K562 (cell line): Measurements from ENCODE around the gene TGFBR2. TPM values are rescaled to one million over a fixed set of nuclear protein-coding genes. Genes with fewer than 3 reads are reported as not detected.

ENCODE experiments used
- ATAC-seq: fragments of 200-7000 bp; cut with Tn5 transposase; 3 replicates; pipeline ENCODE4 v1.9.1; 2020; ENCODE audit warnings: moderate library complexity
- BruUV-seq: library from RNA; stranded (reverse); fragments of 400-500 nt; replicated peaks from 2 replicates; lab custom pipeline; 2021; lab: Mats Ljungman, UMichigan
- CTCF ChIA-PET: fragments of 300-600 bp; formaldehyde crosslinking; extraction: SDS; loops from one replicate; lab custom pipeline; 2021; ENCODE audit warnings: low intra/inter-chr PET ratio; lab: Yijun Ruan, JAX
- POLR2A ChIA-PET: fragments of 300-600, 350-650 bp; sonication (Branson Sonifier 250); formaldehyde crosslinking; extraction: SDS; loops from one replicate; lab custom pipeline; 2021; ENCODE audit warnings: antibody characterized with exemption, inconsistent platforms; lab: Yijun Ruan, JAX
- DNase-seq, 4 experiments: peaks; one replicate each; pipeline versions ENCODE4 v3.0.0 to v3.0.0-alpha.2; 2011 to 2018; ENCODE audit warnings: low spot score in 3 of 4, mixed read lengths in 3 of 4; ENCODE audit errors: extremely low read depth in 1 of 4
- FAIRE-seq: peaks from 2 replicates; lab custom pipeline; 2011; peaks lifted over from hg19 to GRCh38; lab: Jason Lieb, UNC
- H2AFZ ChIP-seq: 2 replicates; pipeline ENCODE4 v1.6.0; 2011; ENCODE audit warnings: low read depth, low read length, control low read depth, inconsistent platforms
- H3K27ac ChIP-seq: fragments of 200-600 bp; 3 replicates; pipeline ENCODE4 v1.8.0; 2011; ENCODE audit warnings: low read depth, mild to moderate bottlenecking, control low read depth, inconsistent platforms, low read length, moderate library complexity, mixed read lengths; ENCODE audit errors: extremely low read depth
- H3K27me3 ChIP-seq, 2 experiments: fragments of 300-600 bp in 1 of 2; 2 replicates in 1 of 2; 3 replicates in 1 of 2; pipeline versions ENCODE4 v1.6.0 to v1.8.0; 2011; ENCODE audit warnings: inconsistent platforms in 2 of 2, low read length in 2 of 2, mild to moderate bottlenecking in 1 of 2, mixed read lengths in 1 of 2, moderate library complexity in 1 of 2; ENCODE audit not compliant: control insufficient read depth in 2 of 2, insufficient read depth in 2 of 2
- H3K36me3 ChIP-seq: fragments of 300-600 bp; 3 replicates; pipeline ENCODE4 v1.8.0; 2011; ENCODE audit warnings: mild to moderate bottlenecking, low read length, inconsistent platforms; ENCODE audit not compliant: control insufficient read depth, insufficient read depth
- H3K4me1 ChIP-seq, 2 experiments: fragments of 200-600 bp in 1 of 2; replicated peaks in 1 of 2; 2 replicates in 1 of 2; 3 replicates in 1 of 2; pipeline versions ENCODE4 v1.5.1 to v1.8.0; 2011; ENCODE audit warnings: inconsistent platforms in 2 of 2, low read length in 2 of 2, mild to moderate bottlenecking in 1 of 2, mixed read lengths in 1 of 2, moderate library complexity in 1 of 2; ENCODE audit not compliant: control insufficient read depth in 2 of 2, insufficient read depth in 2 of 2
- H3K4me2 ChIP-seq: 2 replicates; pipeline ENCODE4 v1.6.1; 2011; ENCODE audit warnings: low read length, control low read depth, inconsistent platforms, mixed read lengths; ENCODE audit not compliant: insufficient read depth
- H3K4me3 ChIP-seq: fragments of 200-600 bp; sonication (generic), shearing (Covaris generic); 2 replicates; pipeline ENCODE4 v1.5.1; 2016; ENCODE audit warnings: control low read depth, inconsistent platforms
- H3K79me2 ChIP-seq: fragments of 200-600 bp; 3 replicates; pipeline ENCODE4 v1.8.0; 2011; ENCODE audit warnings: low read length, inconsistent platforms; ENCODE audit not compliant: control insufficient read depth, insufficient read depth
- H3K9ac ChIP-seq, 2 experiments: 2 replicates each; pipeline versions ENCODE4 v1.6.0 to v1.6.1; 2011; ENCODE audit warnings: low read depth in 2 of 2, low read length in 2 of 2, control low read depth in 1 of 2, inconsistent platforms in 1 of 2, mild to moderate bottlenecking in 1 of 2, mixed read lengths in 1 of 2; ENCODE audit not compliant: insufficient read depth in 1 of 2
- H3K9me1 ChIP-seq: one replicate; pipeline ENCODE4 v1.6.0; 2011; ENCODE audit warnings: inconsistent platforms, mild to moderate bottlenecking, low read length, moderate library complexity; ENCODE audit not compliant: control insufficient read depth, insufficient read depth
- H3K9me3 ChIP-seq: replicated peaks from 2 replicates; pipeline ENCODE4 v1.5.1; 2011; ENCODE audit warnings: low read depth, low read length, inconsistent platforms; ENCODE audit not compliant: control insufficient read depth, insufficient read depth
- H4K20me1 ChIP-seq: replicated peaks from 2 replicates; pipeline ENCODE4 v1.6.1; 2011; ENCODE audit warnings: low read length, inconsistent platforms, mixed read lengths; ENCODE audit not compliant: control insufficient read depth, insufficient read depth
- EP400 ChIP-seq: fragments of 450-650 bp; IDR thresholded peaks from 2 replicates; pipeline ENCODE4 v1.6.1; 2017; ENCODE audit warnings: antibody characterized with exemption, mild to moderate bottlenecking, moderate library complexity
- HLTF ChIP-seq: fragments of 450-650 bp; IDR thresholded peaks from 2 replicates; pipeline ENCODE4 v1.6.1; 2016
- HOXB6 ChIP-seq: fragments of 250-450 bp; sonication (Bioruptor Pico); IDR thresholded peaks from 2 replicates; pipeline ENCODE4 v1.5.1; 2022; ENCODE audit warnings: mild to moderate bottlenecking, borderline replicate concordance
- MEIS2 ChIP-seq: fragments of 450-650 bp; IDR thresholded peaks from 2 replicates; pipeline ENCODE4 v1.6.1; 2014; ENCODE audit warnings: mild to moderate bottlenecking; ENCODE audit not compliant: partially characterized antibody
- MTA3 ChIP-seq: fragments of 450-650 bp; formaldehyde crosslinking; IDR thresholded peaks from 2 replicates; pipeline ENCODE4 v1.6.1; 2017; ENCODE audit warnings: mild to moderate bottlenecking, borderline replicate concordance
- NFATC3 ChIP-seq: fragments of 450-650 bp; IDR thresholded peaks from 2 replicates; pipeline ENCODE4 v1.6.1; 2017; ENCODE audit warnings: mild to moderate bottlenecking
- POLR2G ChIP-seq: fragments of 200-400 bp; formaldehyde crosslinking; IDR thresholded peaks from 2 replicates; pipeline ENCODE4 v1.6.1; 2017; ENCODE audit warnings: low read depth, mild to moderate bottlenecking, antibody characterized with exemption, low read length, moderate library complexity
- SMARCA5 ChIP-seq: fragments of 450-650 bp; IDR thresholded peaks from 2 replicates; pipeline ENCODE4 v1.6.1; 2016
- SRSF7 ChIP-seq: fragments of 200-400 bp; formaldehyde crosslinking; optimal IDR thresholded peaks from 2 replicates; pipeline ENCODE3; 2017; ENCODE audit warnings: mild to moderate bottlenecking, low read depth, low read length
- TEAD4 ChIP-seq, 2 experiments: sonication (generic) in 1 of 2; formaldehyde crosslinking in 1 of 2; IDR thresholded peaks; 2 replicates each; pipeline versions ENCODE4 v1.6.1 to v1.8.0; 2012 to 2022; ENCODE audit warnings: borderline replicate concordance in 1 of 2, inconsistent platforms in 1 of 2, low read length in 1 of 2, mild to moderate bottlenecking in 1 of 2, missing genetic modification reagents in 1 of 2
- THRAP3 ChIP-seq: fragments of 450-650 bp; IDR thresholded peaks from 2 replicates; pipeline ENCODE4 v1.6.1; 2016; ENCODE audit warnings: mild to moderate bottlenecking, inconsistent platforms, borderline replicate concordance
- ZNF224 ChIP-seq: sonication (generic); formaldehyde crosslinking; IDR thresholded peaks from 2 replicates; pipeline ENCODE4 v1.8.0; 2022; ENCODE audit warnings: mild to moderate bottlenecking, missing genetic modification reagents
- ZNF324 ChIP-seq: fragments of 250-450 bp; sonication (Bioruptor Pico); IDR thresholded peaks from 2 replicates; pipeline ENCODE4 v1.4.0; 2020; ENCODE audit warnings: mild to moderate bottlenecking
- ZNF384 ChIP-seq: IDR thresholded peaks from 2 replicates; pipeline ENCODE4 v1.6.1; 2012; ENCODE audit warnings: low read depth, low read length, improper control_type of control experiment
- ZNF561 ChIP-seq: fragments of 450-650 bp; formaldehyde crosslinking; conservative IDR thresholded peaks from 2 replicates; pipeline ENCODE4 v1.4.0; 2020; ENCODE audit warnings: mild to moderate bottlenecking, moderate library complexity
- ZNF586 ChIP-seq: fragments of 450-650 bp; formaldehyde crosslinking; conservative IDR thresholded peaks from 2 replicates; pipeline ENCODE4 v1.4.0; 2020; ENCODE audit warnings: mild to moderate bottlenecking, moderate library complexity
- ZNF707 ChIP-seq: fragments of 250-450 bp; sonication (Bioruptor Pico); conservative IDR thresholded peaks from 2 replicates; pipeline ENCODE4 v1.8.0; 2022; ENCODE audit warnings: inconsistent platforms, mild to moderate bottlenecking, moderate library complexity
- WGBS: fragments of 100-300 bp; shearing (Covaris generic); methylation state at CpG from one replicate; pipeline ENCODE4 v1.1.6; 2016; ENCODE audit warnings: low coverage, mixed read lengths; ENCODE audit not compliant: insufficient coverage; ENCODE audit errors: missing lambda C conversion rate; 5-methylcytosine and 5-hydroxymethylcytosine counted together
- in situ Hi-C: fragments of 300-500 bp; cut with MboI; formaldehyde crosslinking; loops from 4 replicates; pipeline ENCODE4 v1.15.0; 2018; ENCODE audit warnings: inconsistent platforms, mixed read lengths
- intact Hi-C: fragments of 100-400 bp; cut with micrococcal nuclease; formaldehyde crosslinking; loops from 2 replicates; pipeline ENCODE4 v1.14.2; 2022
- polyA plus RNA-seq, 8 experiments: library from polyadenylated mRNA; depleted of rRNA in 4 of 8; stranded (reverse) in 5 of 8; unstranded in 3 of 8; fragments of >200 nt; fragmentation: Nextera tagmentation in 2 of 8; fragmentation: Illumina TruSeq in 1 of 8; extraction: Ambion mirVana in 2 of 8; extraction: Trizol in 1 of 8; gene quantifications; 2 replicates each; pipeline versions ENCODE4 v1.2.1 to v1.2.3, GENCODE V29; 2011 to 2014; ENCODE audit warnings: inconsistent platforms in 1 of 8, missing spikeins in 1 of 8
- total RNA-seq, 7 experiments: library from RNA; depleted of rRNA in 6 of 7; stranded (reverse); fragments of >200 nt in 6 of 7; fragmentation: Illumina TruSeq in 2 of 7; extraction: Trizol in 2 of 7; gene quantifications; 2 replicates each; pipeline versions ENCODE4 v1.2.1 to v1.2.3, GENCODE V29; 2011 to 2021; ENCODE audit warnings: low replicate concordance in 1 of 7
- TF ChIP-seq, protein P1 (sequence below): fragments of 250-450 bp; sonication (Bioruptor Pico); IDR thresholded peaks from 2 replicates; pipeline ENCODE4 v1.6.1; 2021; ENCODE audit warnings: mild to moderate bottlenecking
- TF ChIP-seq, protein P2 (sequence below): fragments of 450-650 bp; formaldehyde crosslinking; IDR thresholded peaks from 2 replicates; pipeline ENCODE4 v1.4.0; 2020; ENCODE audit warnings: mild to moderate bottlenecking, mixed read lengths
- TF ChIP-seq, protein P3 (sequence below): fragments of 200-800 bp; sonication (Bioruptor generic); IDR thresholded peaks from 2 replicates; pipeline ENCODE4 v1.6.1; 2017; ENCODE audit warnings: missing genetic modification characterization, missing compliant biosample characterization

The TGFBR2 gene
- total and polyA plus RNA-seq, 9 of the 15 experiments (the other 6 are each of a cell fraction or from before 2014, with no cell fraction given), result 0.11 to 0.84 (median 0.24) TPM

GRCh38 chr3:30625541-30626438 lies 19.4 kb downstream of the TGFBR2 start:
- FAIRE-seq, result no peak
- H3K4me3 ChIP-seq, result no peak overlapping the region
- no peaks in the 10 kb centered on the region for H3K79me2 ChIP-seq

More at GRCh38 chr3:30625541-30626438, 19.4 kb downstream of the TGFBR2 start:
- Histone ChIP-seq H3K36me3 (no peaks in the 10 kb centered on the region), H4K20me1 (no peaks in the 10 kb centered on the region), H3K9me1 (no peaks in the 10 kb centered on the region), H3K9ac (no peak overlapping the region), H3K4me2 (no peak overlapping the region), H3K27ac (no peak overlapping the region), H3K9me3 (no peaks in the 10 kb centered on the region; the same call in 1 of the 2 replicates), H2AFZ (no peak overlapping the region), H3K4me1 (no peaks in the 10 kb centered on the region), H3K27me3 (no peaks in the 10 kb centered on the region)
- no peak for DNase-seq
- no peak for ATAC-seq
- no peak for TF ChIP-seq HOXB6 (CRISPR knock-in tag)
- no peak for TF ChIP-seq EP400
- TF ChIP-seq POLR2G, result no peak
- TF ChIP-seq MTA3, result no peak
- no peak for TF ChIP-seq ZNF561 (CRISPR knock-in tag)
- TF ChIP-seq ZNF586 (CRISPR knock-in tag), result no peak
- no peak for TF ChIP-seq ZNF224 (CRISPR knock-in tag)
- TF ChIP-seq SRSF7, result no peak
- no peak for TF ChIP-seq ZNF707 (CRISPR knock-in tag)
- TF ChIP-seq, protein P1, sequence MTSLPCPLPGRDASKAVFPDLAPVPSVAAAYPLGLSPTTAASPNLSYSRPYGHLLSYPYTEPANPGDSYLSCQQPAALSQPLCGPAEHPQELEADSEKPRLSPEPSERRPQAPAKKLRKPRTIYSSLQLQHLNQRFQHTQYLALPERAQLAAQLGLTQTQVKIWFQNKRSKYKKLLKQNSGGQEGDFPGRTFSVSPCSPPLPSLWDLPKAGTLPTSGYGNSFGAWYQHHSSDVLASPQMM (CRISPR knock-in tag), result no peak
- TF ChIP-seq MEIS2, result no peak
- no peak for TF ChIP-seq ZNF324 (CRISPR knock-in tag)
- TF ChIP-seq, protein P2, sequence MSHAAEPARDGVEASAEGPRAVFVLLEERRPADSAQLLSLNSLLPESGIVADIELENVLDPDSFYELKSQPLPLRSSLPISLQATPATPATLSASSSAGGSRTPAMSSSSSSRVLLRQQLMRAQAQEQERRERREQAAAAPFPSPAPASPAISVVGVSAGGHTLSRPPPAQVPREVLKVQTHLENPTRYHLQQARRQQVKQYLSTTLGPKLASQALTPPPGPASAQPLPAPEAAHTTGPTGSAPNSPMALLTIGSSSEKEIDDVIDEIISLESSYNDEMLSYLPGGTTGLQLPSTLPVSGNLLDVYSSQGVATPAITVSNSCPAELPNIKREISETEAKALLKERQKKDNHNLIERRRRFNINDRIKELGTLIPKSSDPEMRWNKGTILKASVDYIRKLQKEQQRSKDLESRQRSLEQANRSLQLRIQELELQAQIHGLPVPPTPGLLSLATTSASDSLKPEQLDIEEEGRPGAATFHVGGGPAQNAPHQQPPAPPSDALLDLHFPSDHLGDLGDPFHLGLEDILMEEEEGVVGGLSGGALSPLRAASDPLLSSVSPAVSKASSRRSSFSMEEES (CRISPR knock-in tag), result no peak
- TF ChIP-seq THRAP3, result no peak
- TF ChIP-seq SMARCA5, result no peak
- TF ChIP-seq, protein P3, sequence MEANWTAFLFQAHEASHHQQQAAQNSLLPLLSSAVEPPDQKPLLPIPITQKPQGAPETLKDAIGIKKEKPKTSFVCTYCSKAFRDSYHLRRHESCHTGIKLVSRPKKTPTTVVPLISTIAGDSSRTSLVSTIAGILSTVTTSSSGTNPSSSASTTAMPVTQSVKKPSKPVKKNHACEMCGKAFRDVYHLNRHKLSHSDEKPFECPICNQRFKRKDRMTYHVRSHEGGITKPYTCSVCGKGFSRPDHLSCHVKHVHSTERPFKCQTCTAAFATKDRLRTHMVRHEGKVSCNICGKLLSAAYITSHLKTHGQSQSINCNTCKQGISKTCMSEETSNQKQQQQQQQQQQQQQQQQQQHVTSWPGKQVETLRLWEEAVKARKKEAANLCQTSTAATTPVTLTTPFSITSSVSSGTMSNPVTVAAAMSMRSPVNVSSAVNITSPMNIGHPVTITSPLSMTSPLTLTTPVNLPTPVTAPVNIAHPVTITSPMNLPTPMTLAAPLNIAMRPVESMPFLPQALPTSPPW (CRISPR knock-in tag), result no peak
- TF ChIP-seq NFATC3, result no peak
- no peak for TF ChIP-seq HLTF
- TF ChIP-seq TEAD4 (IDR thresholded peaks at IDR 0.05; ENCODE audit: low read length), result no peak
- TF ChIP-seq TEAD4 (CRISPR knock-in tag; IDR thresholded peaks at IDR 0.05; ENCODE audit: borderline replicate concordance), result no peak
- TF ChIP-seq ZNF384, result no peak
- no TSS peak for BruUV-seq
- in situ Hi-C loops (no loop called here), intact Hi-C loops (no loop called here)
- 0% methylated on average over 4 of the region's 4 CpGs for WGBS
- POLR2A ChIA-PET, result interaction anchor here (0.6 kb wide), 1 partner anchor 237 kb away, joined by 3 read pairs; no protein-coding TSS in a partner anchor
- CTCF ChIA-PET, result no interaction called here
